ENCODE measurements around the gene NUDT22. TPM values are rescaled to one million over a fixed set of nuclear protein-coding genes. Genes with fewer than 3 reads are reported as not detected.

Gene NUDT22
- total RNA-seq, 1 donor: 56.5 TPM

- H3K4me3 ChIP-seq (ENCODE audit: insufficient read depth, low read length): no peak overlapping the region
- no peaks in the 10 kb centered on the region for H3K9me3 ChIP-seq (ENCODE audit: low read depth, low read length)
- peaks cover 23% of the 10 kb centered on the region for H3K4me1 ChIP-seq (ENCODE audit: insufficient read depth, low read length)
- H2AFZ ChIP-seq (ENCODE audit: low read length): no peak overlapping the region
- H3K79me2 ChIP-seq (ENCODE audit: insufficient read depth, low read length): peaks cover 32% of the 10 kb centered on the region
- no peak overlapping the region for H3K4me2 ChIP-seq (ENCODE audit: insufficient read depth, low read length)
- peaks cover 5% of the 10 kb centered on the region for H3K36me3 ChIP-seq (ENCODE audit: insufficient read depth, low read length)
- no peaks in the 10 kb centered on the region for H3K27me3 ChIP-seq (ENCODE audit: insufficient read depth, low read length)
- TF ChIP-seq CTCF (IDR thresholded peaks at IDR 0.05; ENCODE audit: extremely low read depth, low read depth, low read length): no peak
- H3K27ac ChIP-seq (ENCODE audit: low read depth, low read length): no peak overlapping the region
- DNase-seq (ENCODE audit: insufficient read length, low spot score, missing footprints): no peak
- peaks cover 5% of the 10 kb centered on the region for H4K20me1 ChIP-seq (ENCODE audit: insufficient read depth, low read length)
Observed at GRCh38 chr11:64224151-64224890, 1.8 kb upstream of the NUDT22 start.

GRCh38 chr11:64224891-64225607 is 1.0 kb upstream of the NUDT22 start:
- peaks cover 28% of the 10 kb centered on the region for H3K4me1 ChIP-seq (ENCODE audit: insufficient read depth, low read length)
- no peaks in the 10 kb centered on the region for H3K27me3 ChIP-seq (ENCODE audit: insufficient read depth, low read length)
- no peak for DNase-seq (ENCODE audit: insufficient read length, low spot score, missing footprints)
- peak overlapping the region; percentile 80 for H3K27ac ChIP-seq (ENCODE audit: low read depth, low read length)
- no peak overlapping the region for H2AFZ ChIP-seq (ENCODE audit: low read length)
- peaks cover 5% of the 10 kb centered on the region for H3K36me3 ChIP-seq (ENCODE audit: insufficient read depth, low read length)
- H3K4me2 ChIP-seq (ENCODE audit: insufficient read depth, low read length): peak overlapping the region; percentile 97
- peaks cover 5% of the 10 kb centered on the region for H4K20me1 ChIP-seq (ENCODE audit: insufficient read depth, low read length)
- H3K4me3 ChIP-seq (ENCODE audit: insufficient read depth, low read length): peak overlapping the region; percentile 96
- peaks cover 32% of the 10 kb centered on the region for H3K79me2 ChIP-seq (ENCODE audit: insufficient read depth, low read length)
- no peaks in the 10 kb centered on the region for H3K9me3 ChIP-seq (ENCODE audit: low read depth, low read length)
- no peak for TF ChIP-seq CTCF (IDR thresholded peaks at IDR 0.05; ENCODE audit: extremely low read depth, low read depth, low read length)

- H3K4me3 ChIP-seq (ENCODE audit: insufficient read depth, low read length): peak overlapping the region; percentile 96
- H3K79me2 ChIP-seq (ENCODE audit: insufficient read depth, low read length): peaks cover 32% of the 10 kb centered on the region
- H2AFZ ChIP-seq (ENCODE audit: low read length): peak overlapping the region; percentile 59
- H3K4me1 ChIP-seq (ENCODE audit: insufficient read depth, low read length): peaks cover 28% of the 10 kb centered on the region
- H3K36me3 ChIP-seq (ENCODE audit: insufficient read depth, low read length): peaks cover 5% of the 10 kb centered on the region
- H3K27ac ChIP-seq (ENCODE audit: low read depth, low read length): peak overlapping the region; percentile 80
- DNase-seq (ENCODE audit: insufficient read length, low spot score, missing footprints): no peak
- H3K27me3 ChIP-seq (ENCODE audit: insufficient read depth, low read length): no peaks in the 10 kb centered on the region
- H3K9me3 ChIP-seq (ENCODE audit: low read depth, low read length): no peaks in the 10 kb centered on the region
- TF ChIP-seq CTCF (IDR thresholded peaks at IDR 0.05; ENCODE audit: extremely low read depth, low read depth, low read length): no peak
- peak overlapping the region; percentile 97 for H3K4me2 ChIP-seq (ENCODE audit: insufficient read depth, low read length)
- peaks cover 5% of the 10 kb centered on the region for H4K20me1 ChIP-seq (ENCODE audit: insufficient read depth, low read length)
Observed at GRCh38 chr11:64226507-64227051, 505 bp downstream of the NUDT22 start.
